GM19238 (cell line): ENCODE measurements around the gene MSRB3.
"Not testable (repeated sequence)": the region's sequence is repeated elsewhere in the genome, so short reads cannot be mapped to it uniquely, and the experiment has no call there.

Experiments
- DNase-seq: peaks from one replicate; pipeline ENCODE4 v3.0.0; 2011; ENCODE audit warnings: low spot score; ENCODE audit not compliant: insufficient read length

The MSRB3 gene

GRCh38 chr12:65454115-65454787, 175.8 kb downstream of the MSRB3 start:
- no peak for DNase-seq

- DNase-seq: not testable (repeated sequence)
Observed at GRCh38 chr12:65457341-65457740, 178.9 kb downstream of the MSRB3 start.

- DNase-seq: no peak
Observed at GRCh38 chr12:65458718-65459117, 180.2 kb downstream of the MSRB3 start.

GRCh38 chr12:65459545-65459944, 181.1 kb downstream of the MSRB3 start:
- no peak for DNase-seq

DNA sequence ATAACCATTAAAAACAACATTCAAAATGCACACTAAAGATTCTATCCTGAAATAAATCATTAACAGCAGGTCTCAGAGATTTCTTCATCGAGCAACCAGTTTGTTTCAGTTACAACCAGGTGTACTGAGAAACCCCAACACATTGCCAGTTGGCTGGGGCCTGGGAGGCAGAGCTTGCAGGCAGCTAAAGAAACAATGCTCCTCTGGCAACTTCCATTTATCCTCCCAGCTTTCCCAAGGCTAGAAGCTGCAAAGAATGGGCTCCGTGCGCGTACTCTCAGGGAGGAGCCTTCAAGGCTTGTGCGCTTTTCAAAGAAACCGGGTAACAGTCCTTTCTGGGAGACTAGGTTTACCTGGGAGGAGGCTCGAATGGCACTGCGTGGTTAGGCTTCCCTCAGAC, 181.6 kb downstream of the MSRB3 start:
- no peak for DNase-seq

DNA sequence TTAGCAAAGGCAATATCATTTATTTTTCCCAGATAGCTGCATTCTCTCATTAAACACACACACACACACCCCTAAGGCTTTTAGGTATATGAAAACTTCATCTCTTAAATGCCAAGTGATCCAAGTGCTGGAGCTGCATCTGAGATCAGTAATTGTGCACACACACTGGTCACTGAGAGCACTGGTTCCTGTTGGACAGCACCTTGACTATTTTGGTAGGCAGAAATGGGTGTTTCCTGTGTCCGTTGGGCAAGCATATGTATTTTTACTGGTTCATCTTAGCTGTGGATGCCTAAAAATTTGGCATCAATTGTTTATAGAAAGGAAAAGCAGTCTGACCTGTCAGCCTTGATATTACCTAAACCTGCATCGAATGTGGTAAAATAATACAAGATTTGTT, 182.5 kb downstream of the MSRB3 start:
- DNase-seq: no peak

DNA sequence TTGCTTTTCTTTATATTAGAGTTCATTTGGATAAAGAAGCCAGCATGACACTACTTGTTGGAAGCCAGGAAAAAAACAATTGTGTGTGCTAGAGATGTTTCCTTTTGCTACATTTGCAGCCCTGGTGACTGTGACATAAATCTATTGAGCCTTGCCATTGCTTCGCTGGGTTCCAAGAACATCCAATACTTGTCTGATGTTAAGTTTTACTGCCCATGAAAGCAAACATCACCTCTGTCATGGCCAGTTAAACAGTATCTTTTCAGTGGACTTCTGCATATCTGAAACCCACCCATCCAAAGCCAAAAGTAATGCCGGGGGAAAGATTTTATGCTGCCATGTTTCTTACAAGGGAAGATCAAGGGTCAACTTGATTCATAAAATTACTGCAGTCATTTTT, 184.0 kb downstream of the MSRB3 start:
- DNase-seq: no peak

DNA sequence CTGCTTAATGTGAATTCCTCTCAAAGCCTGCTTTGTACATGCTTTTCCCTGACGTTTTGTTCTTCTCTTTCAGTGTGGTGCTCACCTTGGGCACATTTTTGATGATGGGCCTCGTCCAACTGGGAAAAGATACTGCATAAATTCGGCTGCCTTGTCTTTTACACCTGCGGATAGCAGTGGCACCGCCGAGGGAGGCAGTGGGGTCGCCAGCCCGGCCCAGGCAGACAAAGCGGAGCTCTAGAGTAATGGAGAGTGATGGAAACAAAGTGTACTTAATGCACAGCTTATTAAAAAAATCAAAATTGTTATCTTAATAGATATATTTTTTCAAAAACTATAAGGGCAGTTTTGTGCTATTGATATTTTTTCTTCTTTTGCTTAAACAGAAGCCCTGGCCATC, 184.6 kb downstream of the MSRB3 start:
- DNase-seq: no peak

- no peak for DNase-seq
Observed at GRCh38 chr12:65463611-65464010, 185.1 kb downstream of the MSRB3 start.

DNA sequence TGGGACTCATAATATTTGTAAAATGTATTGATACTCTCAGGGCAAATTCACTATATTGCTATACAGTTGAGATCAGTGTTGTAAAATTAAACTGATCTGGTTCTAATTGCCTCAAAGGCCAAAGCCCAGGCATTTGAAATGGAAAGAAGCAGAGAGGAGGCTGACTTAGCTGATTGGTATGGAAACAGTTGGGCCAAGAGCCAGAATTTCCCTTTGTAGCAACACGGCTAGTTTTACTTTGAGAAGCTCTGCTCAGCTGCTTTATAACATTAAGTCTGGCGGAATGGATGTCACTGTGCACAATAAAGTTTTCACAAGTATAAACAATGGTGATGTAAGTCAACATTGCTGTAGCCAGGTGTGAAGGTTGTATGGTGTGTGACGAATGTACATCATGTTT, 186.4 kb downstream of the MSRB3 start:
- DNase-seq: no peak

DNA sequence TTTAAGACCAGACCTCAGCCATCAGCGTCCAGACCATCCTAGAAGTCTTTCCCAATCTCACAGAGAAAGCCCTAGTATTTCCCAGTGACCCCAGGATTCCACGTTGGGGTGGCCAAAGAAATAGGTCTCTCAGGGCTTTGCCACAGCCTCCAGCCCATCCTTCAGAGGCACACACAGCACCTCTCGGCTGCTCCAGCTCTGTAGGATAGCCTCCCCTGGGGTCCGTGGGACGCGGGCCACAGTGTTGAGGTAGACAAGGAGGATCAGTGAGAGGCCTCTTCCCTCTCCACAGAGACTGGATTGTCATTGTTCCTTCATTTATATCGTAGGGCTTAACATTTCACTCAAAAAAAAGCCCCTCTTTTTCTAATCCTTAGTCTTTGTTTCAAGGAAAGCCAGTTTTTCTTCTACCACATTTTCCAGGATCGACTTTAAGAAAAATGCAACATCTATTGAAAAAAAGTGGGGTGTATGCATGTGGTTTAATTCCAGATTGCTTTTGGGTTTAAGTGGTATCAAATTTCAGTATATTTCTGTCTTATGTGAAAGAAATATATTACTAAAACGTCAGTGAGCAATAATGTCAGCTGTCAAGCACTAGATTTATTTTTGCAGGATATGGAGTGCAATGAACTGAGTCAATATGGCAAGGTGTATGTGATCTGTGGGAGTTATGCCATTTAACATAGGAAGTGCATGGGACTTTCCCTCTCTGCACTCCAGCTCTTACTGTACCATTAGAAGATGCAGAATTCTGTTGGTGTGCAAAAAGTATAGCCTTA, 187.5 kb downstream of the MSRB3 start:
- DNase-seq: no peak

GRCh38 chr12:65466911-65467310, 188.4 kb downstream of the MSRB3 start:
- DNase-seq: no peak

- no peak for DNase-seq
Observed at GRCh38 chr12:65470256-65470655, 191.8 kb downstream of the MSRB3 start.

DNA sequence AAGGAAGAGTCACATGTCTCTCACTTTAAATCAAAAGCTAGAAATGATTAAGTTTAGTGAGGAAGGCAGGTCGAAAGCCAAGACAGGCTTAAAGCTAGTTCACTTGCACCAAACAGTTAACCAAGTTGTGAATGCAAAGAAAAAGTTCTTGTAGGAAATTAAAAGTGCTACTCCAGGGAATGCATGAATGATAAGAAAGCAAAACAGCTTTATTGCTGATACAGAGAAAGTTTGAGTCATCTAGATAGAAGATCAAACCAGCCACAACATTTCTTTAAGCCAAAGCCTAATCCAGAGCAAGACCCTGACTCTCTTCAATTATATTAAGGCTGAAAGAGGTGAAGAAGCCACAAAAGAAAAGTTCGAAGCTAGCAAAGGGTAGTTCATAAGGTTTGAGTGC, 193.6 kb downstream of the MSRB3 start:
- no peak for DNase-seq

- no peak for DNase-seq
Observed at GRCh38 chr12:65474831-65475230, 196.3 kb downstream of the MSRB3 start.

- no peak for DNase-seq
Observed at GRCh38 chr12:65477721-65478120, 199.2 kb downstream of the MSRB3 start.

GRCh38 chr12:65483891-65484516, 205.5 kb downstream of the MSRB3 start:
- not testable (repeated sequence) for DNase-seq

DNA sequence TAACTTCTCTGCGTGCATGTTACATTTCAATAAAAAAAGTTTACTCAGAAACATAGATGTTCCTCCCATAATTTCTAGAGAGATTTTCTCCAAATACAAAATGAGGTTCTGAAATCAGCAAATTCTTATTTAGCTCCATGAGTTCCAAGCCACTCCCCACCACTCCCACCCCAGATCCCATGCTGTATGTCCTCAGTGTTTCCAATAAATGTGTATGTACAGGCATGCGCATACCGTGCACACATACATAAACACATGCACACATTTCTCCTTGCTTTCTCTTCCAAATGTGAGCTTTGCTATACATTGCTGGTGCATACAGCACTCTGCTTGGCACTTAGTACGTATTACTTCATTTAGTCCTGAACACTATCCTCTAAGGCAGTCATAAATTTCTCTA, 209.7 kb downstream of the MSRB3 start:
- DNase-seq: no peak

- DNase-seq: no peak
Observed at GRCh38 chr12:65490250-65490649, 211.8 kb downstream of the MSRB3 start.

DNA sequence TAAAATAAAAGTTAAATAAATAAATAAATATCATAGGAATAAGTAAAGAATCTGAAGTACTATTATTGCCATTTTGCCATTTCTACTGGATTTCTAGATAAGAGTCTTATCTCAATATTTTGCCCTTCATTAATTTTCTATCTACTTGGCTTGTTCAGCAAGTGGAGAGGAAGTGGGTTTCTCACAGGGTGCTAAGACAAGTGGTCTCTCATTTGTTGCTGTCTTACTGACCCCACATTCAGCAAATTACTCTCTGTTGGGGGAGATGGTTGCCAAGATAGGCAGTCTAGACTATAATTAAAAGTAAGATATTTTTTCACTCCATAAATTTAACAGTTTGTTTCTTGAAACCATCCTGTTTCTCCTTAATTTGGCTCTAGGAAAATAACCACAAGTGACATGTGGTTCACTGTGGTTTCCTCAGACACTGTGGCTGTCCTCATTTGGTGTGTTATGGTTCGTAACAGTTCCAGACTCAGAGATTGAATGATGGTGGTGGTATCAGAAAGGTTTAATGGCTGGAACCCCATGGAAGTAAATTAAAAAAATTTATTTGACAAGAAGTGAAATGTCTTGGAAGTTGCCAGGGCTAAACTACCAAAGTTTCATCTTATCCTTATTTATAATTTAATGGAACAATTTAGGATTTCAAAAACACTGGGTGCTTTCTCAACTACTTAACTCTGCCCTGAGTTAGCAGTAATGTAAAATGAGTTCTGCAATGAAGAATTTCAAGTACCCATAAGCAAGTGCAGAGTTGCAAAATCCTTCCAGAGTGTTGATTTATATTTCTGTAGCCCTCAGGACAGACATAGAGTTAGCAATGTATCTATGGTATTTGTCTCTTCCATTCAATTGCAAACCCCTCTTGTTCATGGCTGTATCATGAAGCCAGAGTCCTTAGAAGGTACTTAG, 214.8 kb downstream of the MSRB3 start:
- no peak for DNase-seq

GRCh38 chr12:65493913-65494245, 215.4 kb downstream of the MSRB3 start:
- DNase-seq: no peak

DNA sequence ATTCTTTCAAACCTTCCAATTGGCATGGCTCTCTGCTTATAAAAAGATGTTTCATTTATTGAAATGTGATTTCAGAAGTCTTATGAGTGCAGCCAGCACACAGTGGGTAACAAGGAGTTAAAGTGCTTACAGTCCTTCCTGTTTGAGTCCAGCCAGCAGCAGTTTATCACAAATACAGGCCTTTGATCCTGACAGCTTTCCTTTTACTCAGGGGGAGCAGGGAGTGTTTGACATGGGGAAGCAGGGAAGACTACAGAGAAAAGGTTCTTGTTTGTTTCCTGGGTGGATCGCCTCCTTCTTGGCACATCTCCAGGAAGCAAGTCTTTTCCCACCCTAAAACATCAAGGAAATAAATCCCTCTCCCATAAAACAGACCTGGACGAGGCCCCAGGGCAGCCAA, 216.1 kb downstream of the MSRB3 start:
- DNase-seq: no peak
